Testis (tissue), 3 donors: Measurements from ENCODE around the gene VWA2. TPM values are rescaled to one million over a fixed set of nuclear protein-coding genes. Genes with fewer than 3 reads are reported as not detected.

Source experiments
- DNase-seq: peaks from one replicate; pipeline ENCODE4 v3.0.0-alpha.2; 2019
- H3K27ac ChIP-seq, 2 donors: fragments of 200-600 bp; sonication (generic); one replicate each; pipeline ENCODE4 v1.5.1; 2019
- H3K27me3 ChIP-seq: fragments of 200-600 bp; sonication (generic); one replicate; pipeline ENCODE4 v1.5.1; 2019
- H3K36me3 ChIP-seq: fragments of 200-600 bp; sonication (generic); one replicate; pipeline ENCODE4 v1.5.1; 2017; ENCODE audit warnings: low read depth; ENCODE audit errors: missing control alignments
- H3K4me1 ChIP-seq: fragments of 200-600 bp; sonication (generic); one replicate; pipeline ENCODE4 v1.5.1; 2019
- H3K4me3 ChIP-seq, 2 donors: fragments of 200-600 bp; sonication (generic); one replicate each; pipeline ENCODE4 v1.5.1; 2017 to 2019
- H3K9me3 ChIP-seq: fragments of 200-600 bp; sonication (generic); one replicate; pipeline ENCODE4 v1.5.1; 2017
- CTCF ChIP-seq, 3 experiments: fragments of 450-650 bp in 2 of 3; fragments of 200-600 bp in 1 of 3; sonication (generic) in 1 of 3; IDR thresholded peaks; one replicate each; pipeline ENCODE4 v1.5.1; 2016 to 2019; ENCODE audit warnings: antibody characterized with exemption in 3 of 3, mild to moderate bottlenecking in 2 of 3, moderate library complexity in 1 of 3
- POLR2A ChIP-seq: fragments of 450-650 bp; IDR thresholded peaks from one replicate; pipeline ENCODE4 v1.6.1; 2017; ENCODE audit warnings: antibody characterized with exemption, mild to moderate bottlenecking, moderate library complexity
- WGBS, 2 donors: methylation state at CpG; one replicate each; pipeline ENCODE4 v1.1.5; 2018; 5-methylcytosine and 5-hydroxymethylcytosine counted together
- intact Hi-C: fragments of 100-400 bp; cut with DNase I; formaldehyde crosslinking; loops from one replicate; pipeline ENCODE4 v1.15.1; 2023; ENCODE audit warnings: low total_unique reads
- polyA plus RNA-seq: library from polyadenylated mRNA; stranded (reverse); fragments of 350-450 nt; fragmentation: Illumina TruSeq; extraction: RNeasy Lipid Tissue Mini Kit (QIAGEN cat#74804); gene quantifications from one replicate; pipeline ENCODE4 v1.2.3, GENCODE V29; 2014; ENCODE audit warnings: low read depth, low replicate concordance; ENCODE audit not compliant: insufficient read depth
- total RNA-seq, 2 donors: library from RNA; depleted of rRNA; stranded (reverse); fragments of >200 nt; gene quantifications; one replicate each; pipeline ENCODE4 v1.2.3, GENCODE V29; 2016

VWA2 gene
- total and polyA plus RNA-seq, 3 donors from 2014 or later, result 2.4 to 2.6 (median 2.4) TPM

GRCh38 chr10:114278884-114279191 lies 39.8 kb downstream of the VWA2 start:
- 75 to 95% methylated on average over 4 of the region's 4 CpGs for WGBS, 2 donors
- no peak for TF ChIP-seq POLR2A
- no peak for TF ChIP-seq CTCF (IDR thresholded peaks at IDR 0.05)

GRCh38 chr10:114279289-114279688 lies 40.2 kb downstream of the VWA2 start:
- no peak for DNase-seq
- H3K27me3 ChIP-seq, result no peaks in the 10 kb centered on the region
- WGBS, 2 donors, result 93 to 95% methylated on average over 3 to 4 of the region's 4 CpGs
- H3K36me3 ChIP-seq, result no peaks in the 10 kb centered on the region
- H3K9me3 ChIP-seq, result no peaks in the 10 kb centered on the region
- H3K4me1 ChIP-seq, result no peaks in the 10 kb centered on the region
- intact Hi-C loops, result no loop called here
- H3K27ac ChIP-seq, result no peak overlapping the region
- TF ChIP-seq CTCF (IDR thresholded peaks at IDR 0.05), result no peak
- no peak for TF ChIP-seq POLR2A
- no peak overlapping the region for H3K4me3 ChIP-seq

More at GRCh38 chr10:114278884-114279191, 39.8 kb downstream of the VWA2 start:
- H3K27me3 ChIP-seq, result no peaks in the 10 kb centered on the region
- H3K4me1 ChIP-seq, result no peaks in the 10 kb centered on the region
- no peak overlapping the region for H3K4me3 ChIP-seq
- intact Hi-C loops, result no loop called here
- no peaks in the 10 kb centered on the region for H3K9me3 ChIP-seq
- DNase-seq, result no peak
- H3K36me3 ChIP-seq, result no peaks in the 10 kb centered on the region
- no peak overlapping the region for H3K27ac ChIP-seq

- DNase-seq, result no peak
- no peak overlapping the region for H3K4me3 ChIP-seq
- WGBS, 2 donors, result 88 to 92% methylated on average over 8 of the region's 8 CpGs
- no peak for TF ChIP-seq POLR2A
- no peak for TF ChIP-seq CTCF (IDR thresholded peaks at IDR 0.05)
- H3K4me1 ChIP-seq, result no peaks in the 10 kb centered on the region
- intact Hi-C loops, result no loop called here
- H3K27ac ChIP-seq, result no peak overlapping the region
- no peaks in the 10 kb centered on the region for H3K36me3 ChIP-seq
- H3K27me3 ChIP-seq, result no peaks in the 10 kb centered on the region
- H3K9me3 ChIP-seq, result no peaks in the 10 kb centered on the region
Measured at GRCh38 chr10:114279901-114280644, 41.0 kb downstream of the VWA2 start.

- WGBS, 2 donors, result 72 to 78% methylated on average over 5 to 7 of the region's 7 CpGs
Measured at GRCh38 chr10:114281006-114281405, 42.0 kb downstream of the VWA2 start.

More at GRCh38 chr10:114281006-114281405, 42.0 kb downstream of the VWA2 start:
- Histone ChIP-seq H3K36me3 (no peaks in the 10 kb centered on the region), H3K27ac (no peak overlapping the region), H3K27me3 (no peaks in the 10 kb centered on the region), H3K4me1 (no peaks in the 10 kb centered on the region), H3K4me3 (no peak overlapping the region), H3K9me3 (no peaks in the 10 kb centered on the region)
- TF ChIP-seq POLR2A (no peak), CTCF (IDR thresholded peaks at IDR 0.05) (no peak)
- intact Hi-C loops, result no loop called here
- no peak for DNase-seq
